Ureter (tissue), 1 donor: ENCODE measurements around the gene CREB3L1. TPM values are rescaled to one million over a fixed set of nuclear protein-coding genes. Genes with fewer than 3 reads are reported as not detected.

Source experiments
- DNase-seq: peaks from one replicate; pipeline ENCODE4 v3.0.0-alpha.2; 2020; ENCODE audit warnings: low spot score
- total RNA-seq: library from RNA; stranded (reverse); gene quantifications from one replicate; pipeline ENCODE4 v1.2.4, GENCODE V29; 2023
- donor health status: DM: yes; HTN: yes; CAD: no.

Gene CREB3L1, protein sequence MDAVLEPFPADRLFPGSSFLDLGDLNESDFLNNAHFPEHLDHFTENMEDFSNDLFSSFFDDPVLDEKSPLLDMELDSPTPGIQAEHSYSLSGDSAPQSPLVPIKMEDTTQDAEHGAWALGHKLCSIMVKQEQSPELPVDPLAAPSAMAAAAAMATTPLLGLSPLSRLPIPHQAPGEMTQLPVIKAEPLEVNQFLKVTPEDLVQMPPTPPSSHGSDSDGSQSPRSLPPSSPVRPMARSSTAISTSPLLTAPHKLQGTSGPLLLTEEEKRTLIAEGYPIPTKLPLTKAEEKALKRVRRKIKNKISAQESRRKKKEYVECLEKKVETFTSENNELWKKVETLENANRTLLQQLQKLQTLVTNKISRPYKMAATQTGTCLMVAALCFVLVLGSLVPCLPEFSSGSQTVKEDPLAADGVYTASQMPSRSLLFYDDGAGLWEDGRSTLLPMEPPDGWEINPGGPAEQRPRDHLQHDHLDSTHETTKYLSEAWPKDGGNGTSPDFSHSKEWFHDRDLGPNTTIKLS
- 39.6 TPM for total RNA-seq

DNA sequence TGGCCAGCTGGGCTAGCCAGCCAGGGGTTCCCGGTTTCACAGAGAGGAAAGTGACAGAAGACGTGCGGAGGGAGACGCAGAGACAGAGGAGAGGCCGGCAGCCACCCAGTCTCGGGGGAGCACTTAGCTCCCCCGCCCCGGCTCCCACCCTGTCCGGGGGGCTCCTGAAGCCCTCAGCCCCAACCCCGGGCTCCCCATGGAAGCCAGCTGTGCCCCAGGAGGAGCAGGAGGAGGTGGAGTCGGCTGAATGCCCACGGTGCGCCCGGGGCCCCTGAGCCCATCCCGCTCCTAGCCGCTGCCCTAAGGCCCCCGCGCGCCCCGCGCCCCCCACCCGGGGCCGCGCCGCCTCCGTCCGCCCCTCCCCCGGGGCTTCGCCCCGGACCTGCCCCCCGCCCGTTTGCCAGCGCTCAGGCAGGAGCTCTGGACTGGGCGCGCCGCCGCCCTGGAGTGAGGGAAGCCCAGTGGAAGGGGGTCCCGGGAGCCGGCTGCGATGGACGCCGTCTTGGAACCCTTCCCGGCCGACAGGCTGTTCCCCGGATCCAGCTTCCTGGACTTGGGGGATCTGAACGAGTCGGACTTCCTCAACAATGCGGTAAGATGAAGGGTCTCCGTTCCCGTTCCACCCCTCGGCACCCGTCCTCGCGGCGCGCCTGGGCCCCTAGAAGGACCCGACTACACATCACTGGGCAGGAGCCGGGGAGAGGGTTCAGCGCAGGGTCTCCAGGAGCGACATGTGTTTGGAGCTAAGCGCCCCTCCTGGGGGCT is at the start of gene CREB3L1:
TSS of gene CREB3L1 (plus strand) at position 41 of the 765 bp plus-strand sequence. CDS start at position 491, 450 bp downstream.
- peak; percentile 82 for DNase-seq

DNA sequence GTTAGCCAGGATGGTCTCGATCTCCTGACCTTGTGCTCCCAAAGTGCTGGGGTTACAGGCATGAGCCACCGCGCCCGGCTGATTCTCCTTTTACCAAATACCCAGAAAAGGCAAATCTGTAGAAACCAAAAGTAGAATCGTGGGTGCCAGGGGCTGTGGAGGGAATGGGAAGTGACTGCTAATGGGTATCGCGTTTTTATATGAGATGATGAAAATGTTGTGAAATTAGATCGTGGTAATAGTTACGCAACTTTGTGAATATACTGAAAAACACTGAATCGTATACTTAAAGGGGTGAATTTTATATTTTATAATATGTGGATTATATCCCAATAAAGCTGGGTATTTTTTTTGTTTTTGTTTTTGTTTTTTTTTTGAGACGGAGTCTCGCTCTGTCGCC is 48.2 kb upstream of the CREB3L1 start:
- no peak for DNase-seq

DNA sequence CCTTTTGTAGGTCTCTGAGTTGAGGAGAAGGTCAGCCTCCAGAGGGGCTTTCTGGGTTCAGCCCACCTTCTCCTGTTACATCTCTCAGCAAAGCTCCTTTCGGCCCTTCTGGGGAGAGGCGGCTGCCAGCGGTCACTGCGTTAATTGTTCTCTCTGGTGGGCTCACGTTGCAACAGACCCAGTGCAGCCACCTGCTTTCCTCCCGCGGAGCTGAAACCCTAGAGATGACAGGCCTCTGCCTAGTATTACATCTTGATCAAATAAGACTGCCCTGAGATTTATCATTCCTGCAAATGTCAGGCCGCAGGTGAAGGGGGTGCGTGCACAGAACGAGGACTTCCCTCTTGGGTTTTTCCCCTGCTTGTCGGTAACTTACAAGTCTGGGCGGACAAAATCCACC is 43.2 kb upstream of the CREB3L1 start:
- DNase-seq: no peak

DNA sequence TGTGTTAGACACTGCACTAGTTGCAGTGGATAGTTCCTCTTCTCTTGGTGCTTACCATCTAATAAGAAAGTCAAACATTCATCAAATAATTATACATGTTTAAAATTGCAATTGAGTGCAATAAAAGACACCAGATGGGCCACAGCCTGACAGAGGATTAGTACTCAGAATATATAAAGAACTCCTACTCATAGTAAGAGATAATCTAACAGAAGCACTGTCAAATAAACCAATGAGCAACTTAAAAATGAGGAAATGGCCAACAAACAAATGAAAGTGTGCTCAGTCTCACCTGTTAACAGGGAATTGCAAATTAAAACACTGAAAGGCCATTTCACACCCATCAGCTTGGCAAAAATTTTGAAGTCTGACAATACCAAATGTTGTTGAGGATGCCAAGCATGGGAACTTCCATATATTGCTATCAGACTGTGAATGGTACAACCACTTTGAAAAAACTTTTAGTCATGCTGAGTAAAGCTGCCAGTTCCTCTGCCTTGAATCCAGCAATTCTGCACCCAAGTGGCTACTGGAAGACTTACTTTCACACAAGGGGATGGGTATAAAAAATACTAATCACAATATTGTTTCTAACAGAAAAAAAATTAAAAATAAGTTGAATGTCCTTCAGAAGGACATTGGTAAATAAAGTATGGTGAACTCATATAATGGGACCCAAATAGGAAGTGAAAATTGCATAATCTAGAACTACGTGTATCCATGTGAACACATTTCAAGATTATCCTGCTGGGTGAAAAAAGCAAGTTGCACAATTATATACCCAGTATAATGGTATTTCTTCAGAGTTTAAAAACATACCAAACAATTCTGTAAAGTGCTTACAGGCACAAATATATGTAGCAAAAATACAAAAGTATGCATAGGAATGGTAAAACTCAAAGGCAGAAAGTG is 41.4 kb upstream of the CREB3L1 start:
- DNase-seq: no peak

DNA sequence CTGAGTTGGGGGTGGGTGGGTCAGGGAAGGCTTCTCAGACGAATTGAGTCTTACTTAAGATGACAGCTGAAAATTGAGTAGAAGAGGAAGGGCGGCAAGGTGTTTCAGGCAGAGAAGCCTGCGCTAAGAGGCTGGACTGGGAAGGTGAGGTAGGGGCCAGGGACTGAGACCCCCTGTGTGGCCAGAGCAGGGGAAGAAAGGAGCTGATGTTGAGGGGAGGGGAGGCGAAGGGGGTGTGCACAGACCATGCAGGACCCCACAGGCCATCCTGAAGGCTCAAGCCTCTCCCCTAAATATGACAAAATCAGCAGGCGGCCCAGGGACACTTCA is 40.6 kb upstream of the CREB3L1 start:
- no peak for DNase-seq

DNA sequence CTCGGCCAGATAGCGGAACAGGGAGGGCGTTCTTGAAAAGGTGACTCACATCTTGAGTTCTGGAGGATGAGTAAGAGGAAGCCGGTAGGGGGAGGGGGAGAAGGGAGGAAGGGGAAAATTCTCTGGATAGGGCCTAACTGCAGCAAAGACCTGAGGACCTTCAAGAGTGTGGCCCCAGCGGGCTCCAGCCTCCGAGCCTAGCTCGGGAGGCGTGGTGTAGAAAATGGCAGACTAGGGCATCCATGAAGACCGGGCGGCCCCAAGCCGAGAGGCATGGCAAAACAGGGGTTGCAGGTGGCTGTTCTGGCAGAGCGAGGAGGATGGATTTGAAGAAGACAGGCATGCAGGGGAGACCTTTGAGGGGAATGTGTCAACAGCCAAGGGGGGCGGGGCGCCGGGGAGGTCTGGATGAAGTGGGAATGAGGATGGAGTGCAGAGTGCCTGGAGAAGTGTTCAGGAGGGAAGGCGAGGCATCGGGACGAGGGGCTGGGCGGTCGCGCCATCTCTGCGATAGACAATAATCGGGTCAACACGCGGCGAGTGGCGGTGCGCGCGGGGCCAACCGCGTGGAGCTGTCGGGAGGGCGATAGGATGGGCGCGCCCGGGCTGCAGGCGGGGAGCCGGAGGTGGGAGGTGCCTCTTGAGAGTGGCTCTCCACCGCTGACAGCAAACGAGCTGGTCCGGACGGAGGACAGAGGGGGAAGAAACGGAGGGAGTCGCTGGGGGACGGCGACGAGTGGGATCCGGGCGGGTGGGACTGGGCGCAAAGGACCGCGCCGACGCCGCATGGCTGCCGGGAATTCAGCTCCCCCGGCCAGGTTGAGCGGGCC is 40.0 kb upstream of the CREB3L1 start:
- DNase-seq: peak; percentile 68

DNA sequence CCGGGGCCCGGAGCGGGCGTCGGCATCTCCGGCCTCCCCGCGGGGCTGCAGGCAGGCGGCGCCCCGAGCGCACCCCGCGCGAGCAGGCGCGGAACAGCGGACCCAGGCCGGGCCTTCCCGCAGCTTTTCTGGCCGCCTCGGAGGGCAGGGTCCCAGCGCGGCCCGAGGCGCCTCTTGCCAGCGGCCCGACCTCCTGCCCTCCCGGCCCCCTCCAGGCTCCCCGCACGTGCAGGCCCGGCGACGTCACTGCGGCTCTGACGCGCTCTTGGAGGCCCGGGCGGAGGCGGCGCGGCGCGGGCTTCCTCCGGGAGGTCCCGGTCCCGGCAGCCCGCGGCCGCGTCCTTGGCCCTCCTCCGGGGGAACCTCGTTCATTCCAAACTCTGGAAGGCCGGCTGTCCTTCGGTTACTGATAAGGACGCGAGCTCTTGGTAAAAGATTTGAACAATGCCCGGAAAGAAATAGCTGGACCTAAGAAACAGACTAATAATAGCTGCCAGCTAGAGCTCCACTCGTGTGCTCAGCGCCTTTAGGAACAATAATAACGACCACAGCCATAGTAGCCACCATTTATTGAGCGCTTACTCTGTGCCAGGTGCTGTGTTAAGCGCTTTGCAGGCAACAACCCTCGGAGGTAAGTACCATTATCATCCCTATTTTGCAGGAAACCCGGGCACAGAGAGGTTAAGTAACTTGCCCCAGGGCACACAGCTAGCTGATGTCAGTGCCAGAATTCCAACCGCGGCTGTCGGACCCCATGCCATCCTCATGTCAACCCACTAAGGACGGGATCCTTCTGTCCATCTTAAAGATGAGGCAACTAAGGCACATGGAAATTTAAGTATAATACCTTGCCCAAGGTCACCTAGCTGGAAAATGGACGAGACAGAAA is 39.1 kb upstream of the CREB3L1 start:
- DNase-seq: peak; percentile 69

DNA sequence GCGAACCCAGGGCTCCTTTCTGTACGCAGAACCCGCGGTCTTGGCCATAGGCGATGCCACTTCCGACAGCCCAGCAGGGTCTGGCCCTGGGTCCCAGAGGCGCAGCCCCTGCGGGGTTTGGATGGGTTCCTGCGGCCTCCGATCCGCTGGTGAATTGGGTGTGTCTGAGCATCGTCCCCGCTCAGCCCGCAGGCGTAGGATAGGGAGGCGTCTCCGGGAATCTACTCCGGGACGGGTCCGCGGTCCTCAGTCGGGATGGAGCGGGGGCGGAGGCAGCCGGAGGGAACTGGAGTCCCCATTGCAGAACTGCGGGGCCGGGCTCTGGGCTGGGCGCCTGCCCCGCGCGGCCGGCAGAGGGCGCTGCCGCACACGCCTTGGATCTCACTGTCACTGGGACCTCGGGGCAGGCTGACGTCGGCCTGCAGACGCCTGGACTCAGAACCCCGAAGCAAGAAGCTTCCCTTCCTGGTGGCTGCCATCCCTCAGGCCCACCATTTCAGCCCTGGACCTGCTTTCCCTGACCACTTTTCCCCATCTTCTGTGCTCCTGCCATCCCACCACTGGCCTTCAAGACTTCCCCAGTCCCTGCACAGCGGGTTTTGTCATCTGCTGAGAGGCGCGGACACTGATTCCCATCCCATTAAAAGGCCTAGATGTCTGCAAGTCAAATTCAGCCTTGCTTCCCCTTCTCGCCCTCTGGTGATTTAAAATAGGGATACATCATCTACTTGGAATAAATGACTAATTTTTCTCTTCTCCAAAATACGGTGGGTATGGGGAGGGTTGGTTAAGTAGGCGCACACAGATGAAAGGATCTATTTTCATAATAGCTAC is 38.3 kb upstream of the CREB3L1 start:
- DNase-seq: peak; percentile 89

DNA sequence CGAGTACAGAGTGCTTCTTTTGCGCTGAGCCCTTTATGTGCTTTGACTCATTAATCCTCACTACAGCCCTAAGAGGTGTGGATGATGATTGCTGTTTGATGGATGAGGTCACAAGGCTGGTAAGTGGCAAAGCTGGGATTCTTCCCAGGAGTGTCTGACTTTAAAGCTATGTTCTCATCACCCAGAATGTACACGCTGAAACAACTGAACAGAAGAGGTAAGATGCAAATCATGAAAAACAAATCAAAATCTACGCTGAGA is 37.7 kb upstream of the CREB3L1 start:
- DNase-seq: no peak

DNA sequence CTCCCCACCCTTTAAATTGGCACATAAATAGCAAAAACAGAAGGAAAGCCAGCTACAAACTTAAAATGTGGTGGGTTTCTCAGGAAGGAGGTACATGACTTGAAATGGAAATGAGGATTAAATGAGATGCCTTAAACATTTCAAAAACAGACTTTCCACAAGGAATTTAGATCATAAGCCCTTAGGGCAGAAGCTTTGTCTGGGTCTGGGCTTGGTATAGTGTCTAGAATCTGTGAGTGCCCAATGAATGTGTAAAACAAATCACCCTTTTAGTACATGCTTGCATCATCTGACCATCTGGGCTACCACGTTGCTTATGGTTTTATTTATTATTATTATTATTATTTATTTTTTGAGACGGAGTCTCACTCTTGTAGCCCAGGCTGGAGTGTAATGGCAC is 37.1 kb upstream of the CREB3L1 start:
- no peak for DNase-seq

DNA sequence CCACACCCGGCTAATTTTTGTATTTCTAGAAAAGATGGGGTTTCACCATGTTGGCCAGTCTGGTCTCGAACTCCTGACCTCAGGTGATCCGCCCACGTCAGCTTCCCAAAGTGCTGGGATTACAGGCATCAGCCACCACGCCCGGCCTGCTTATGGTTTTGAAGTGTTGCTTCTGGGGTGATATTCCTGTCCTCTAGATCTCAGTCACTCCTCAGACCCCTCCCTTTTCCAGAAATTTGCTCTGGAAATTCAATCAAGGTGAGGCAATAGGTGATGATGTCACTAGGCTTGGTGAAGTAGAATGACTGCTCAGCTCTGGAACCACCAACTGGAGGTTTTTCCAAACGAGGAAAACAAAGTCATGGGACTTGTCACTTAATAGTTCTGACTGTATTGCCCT is 36.6 kb upstream of the CREB3L1 start:
- no peak for DNase-seq

DNA sequence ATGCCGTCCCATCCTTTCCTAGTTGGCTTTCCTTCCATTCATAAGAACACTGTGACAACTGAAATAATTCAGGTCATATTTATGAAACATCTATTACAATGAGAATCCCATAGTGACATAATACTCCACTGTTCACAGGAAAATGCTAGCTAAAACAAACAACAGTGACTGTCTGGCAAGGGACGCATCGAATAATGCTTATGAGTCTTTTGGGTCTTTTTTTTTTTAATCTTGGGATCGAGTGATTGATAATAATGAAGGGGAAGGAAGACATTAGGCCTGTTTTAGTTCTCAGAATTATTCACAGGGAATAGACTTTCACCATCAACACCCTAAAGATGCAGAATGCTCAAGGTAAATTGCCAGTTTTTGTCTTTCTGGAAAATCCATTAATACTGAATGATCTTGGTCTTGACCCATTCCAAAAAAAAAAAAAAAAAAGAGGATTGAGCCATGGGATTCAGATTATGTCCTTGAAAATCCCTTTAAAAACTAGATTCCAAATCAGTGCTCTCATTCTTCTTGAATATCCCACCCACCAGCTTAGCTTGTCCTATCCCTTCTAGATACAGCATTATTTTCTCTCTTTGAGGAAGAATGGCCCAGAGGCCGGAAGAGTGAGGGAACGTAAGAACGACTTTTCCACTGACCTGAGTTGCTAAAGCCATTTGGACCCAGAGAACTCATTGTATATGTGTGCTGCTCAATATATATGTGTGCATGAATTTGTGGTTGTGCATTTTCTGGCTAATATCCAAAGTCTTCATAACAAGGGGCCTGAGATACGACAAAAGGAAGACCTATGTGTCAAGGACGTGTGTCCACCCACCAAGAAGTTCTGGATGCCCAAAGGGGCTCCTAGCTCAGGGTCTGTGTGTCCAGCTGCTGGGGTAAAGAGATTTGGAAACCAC is 35.2 kb upstream of the CREB3L1 start:
- no peak for DNase-seq

DNA sequence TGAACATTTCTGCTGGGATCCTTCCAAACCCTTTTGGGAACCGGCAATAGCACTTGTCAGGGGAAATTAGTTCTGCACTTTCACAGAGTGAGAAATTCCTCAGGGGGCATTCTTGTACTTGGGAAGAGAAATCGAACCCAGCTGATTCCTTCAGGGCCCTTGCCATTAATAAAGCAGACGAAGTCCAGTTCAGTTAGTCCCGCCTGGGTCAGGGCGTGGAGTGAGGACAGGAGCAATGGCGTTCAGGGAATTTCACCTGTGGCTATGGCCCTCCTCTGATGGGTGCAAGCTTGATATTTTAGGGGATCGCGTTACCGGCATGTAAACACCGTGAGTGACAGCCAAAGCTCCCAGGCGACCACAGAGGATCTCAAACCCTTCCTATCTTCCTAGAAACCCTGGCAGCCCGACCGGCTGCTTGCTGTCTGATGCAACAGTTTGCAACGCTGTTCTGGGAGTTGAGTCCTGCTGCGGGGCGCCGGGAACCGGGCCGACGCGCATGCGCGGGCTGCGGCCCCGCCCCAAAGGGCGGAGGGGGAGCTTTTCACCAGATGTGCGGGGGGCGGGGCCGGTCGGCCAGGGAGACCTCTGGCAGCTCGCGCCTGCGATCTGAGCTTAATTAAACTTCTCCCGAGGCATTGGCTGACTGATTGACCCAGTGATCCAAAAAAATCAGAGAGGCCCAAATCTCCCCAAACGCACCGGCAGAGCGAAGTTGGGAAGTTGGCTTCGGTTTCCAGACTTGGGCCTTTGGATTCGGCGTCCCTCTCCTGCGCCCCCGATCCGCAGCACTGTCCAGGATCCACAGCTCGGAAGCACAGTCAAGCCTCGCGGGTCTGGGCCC is 34.3 kb upstream of the CREB3L1 start:
- peak; percentile 94 for DNase-seq

DNA sequence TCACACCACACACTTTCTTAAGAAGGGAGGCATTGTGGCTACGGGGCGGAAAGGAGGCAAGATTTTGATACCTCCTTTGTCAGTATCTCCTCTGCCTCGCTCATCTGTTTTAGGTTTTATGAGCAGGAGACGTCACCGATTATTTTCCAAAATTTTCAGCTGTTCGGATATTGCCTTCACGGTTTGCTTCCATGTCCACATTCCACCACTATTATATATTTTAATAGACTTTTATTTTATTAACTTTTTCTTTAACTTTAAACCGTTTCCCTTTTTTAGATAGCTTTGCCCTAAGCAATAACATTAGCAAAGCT is 33.7 kb upstream of the CREB3L1 start:
- DNase-seq: no peak

DNA sequence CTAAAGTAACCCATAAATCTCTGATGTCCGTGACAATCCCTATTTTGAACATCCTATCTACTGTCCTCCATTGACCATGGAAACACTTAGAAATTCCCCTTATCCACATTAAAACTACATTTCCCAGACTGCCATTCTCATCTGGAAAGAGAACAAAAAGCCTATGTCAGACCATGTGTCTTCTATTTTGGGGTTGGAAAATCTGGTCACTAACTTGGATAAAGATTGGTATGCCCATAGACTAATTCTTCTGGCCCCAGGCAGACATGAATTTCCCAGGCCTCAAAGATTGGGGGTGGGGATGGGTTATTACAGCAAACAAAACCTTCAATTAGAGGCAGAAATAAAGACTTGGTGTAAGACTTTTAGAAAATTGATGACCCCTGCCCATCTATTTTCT is 30.9 kb upstream of the CREB3L1 start:
- DNase-seq: no peak

DNA sequence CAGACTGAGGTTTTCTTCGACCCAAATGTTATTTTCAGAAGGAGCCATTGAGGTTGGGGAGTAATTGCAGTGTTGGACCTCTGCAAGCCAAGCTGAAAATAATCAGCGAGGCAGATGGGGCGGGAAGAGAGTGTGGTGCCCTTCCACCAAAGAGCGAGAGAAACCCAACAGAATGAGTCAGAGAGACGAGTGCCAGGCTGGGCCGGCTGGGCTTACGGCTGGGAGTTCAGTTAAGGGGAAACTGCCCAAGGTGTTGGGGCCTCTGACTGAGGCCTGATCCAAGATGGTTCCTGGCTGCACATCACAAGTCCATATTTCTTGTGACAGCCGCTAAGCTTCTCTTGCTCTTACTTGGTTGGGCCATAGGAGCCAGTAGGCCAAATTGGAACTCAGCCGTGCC is 30.4 kb upstream of the CREB3L1 start:
- no peak for DNase-seq

DNA sequence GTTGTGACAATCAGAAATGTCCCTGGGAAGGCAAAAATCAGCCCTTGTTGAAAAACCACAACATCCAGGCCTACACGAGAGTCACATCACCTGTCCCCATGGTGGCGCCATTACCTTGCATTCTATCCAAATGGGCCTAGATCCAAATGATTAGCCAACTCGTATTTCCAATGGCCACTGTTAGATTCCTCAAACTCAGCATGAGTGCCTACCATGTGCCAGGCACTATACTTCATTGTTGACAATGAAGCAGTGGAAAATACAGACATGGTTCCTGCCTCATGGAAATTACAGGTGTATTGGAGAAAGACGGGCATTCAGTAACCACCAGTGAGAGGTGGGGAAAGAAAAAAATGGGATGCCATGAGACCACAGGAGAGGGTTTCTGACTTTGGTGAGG is 29.8 kb upstream of the CREB3L1 start:
- DNase-seq: no peak
